Measurements from ENCODE around the gene NUMA1. TPM values are rescaled to one million over a fixed set of nuclear protein-coding genes. Genes with fewer than 3 reads are reported as not detected.

NUMA1 gene
- total RNA-seq, 2 donors from 2014 or later: 181 to 216 TPM

GRCh38 chr11:72013765-72014711 lies 66.3 kb downstream of the NUMA1 start:
- ATAC-seq (no peak), DNase-seq (ENCODE audit: low spot score) (peak; percentile 47)
- H3K27me3 Mint-ChIP-seq: no peaks in the 10 kb centered on the region
- H3K4me1 Mint-ChIP-seq (ENCODE audit: low read depth in 2 of 2): peaks cover 0 to 25% of the 10 kb centered on the region in 2 donors
- H3K9me3 Mint-ChIP-seq: no peaks in the 10 kb centered on the region
- no peak overlapping the region for H3K4me3 Mint-ChIP-seq
- H3K27ac Mint-ChIP-seq: peak overlapping the region in 1 of 2 donors; percentile 31
- H3K36me3 Mint-ChIP-seq: peaks cover 19% of the 10 kb centered on the region

GRCh38 chr11:72012897-72013721 lies 67.2 kb downstream of the NUMA1 start:
- no peak for DNase-seq (ENCODE audit: low spot score)
- ATAC-seq: no peak
- H3K27me3 Mint-ChIP-seq: no peaks in the 10 kb centered on the region

DNA sequence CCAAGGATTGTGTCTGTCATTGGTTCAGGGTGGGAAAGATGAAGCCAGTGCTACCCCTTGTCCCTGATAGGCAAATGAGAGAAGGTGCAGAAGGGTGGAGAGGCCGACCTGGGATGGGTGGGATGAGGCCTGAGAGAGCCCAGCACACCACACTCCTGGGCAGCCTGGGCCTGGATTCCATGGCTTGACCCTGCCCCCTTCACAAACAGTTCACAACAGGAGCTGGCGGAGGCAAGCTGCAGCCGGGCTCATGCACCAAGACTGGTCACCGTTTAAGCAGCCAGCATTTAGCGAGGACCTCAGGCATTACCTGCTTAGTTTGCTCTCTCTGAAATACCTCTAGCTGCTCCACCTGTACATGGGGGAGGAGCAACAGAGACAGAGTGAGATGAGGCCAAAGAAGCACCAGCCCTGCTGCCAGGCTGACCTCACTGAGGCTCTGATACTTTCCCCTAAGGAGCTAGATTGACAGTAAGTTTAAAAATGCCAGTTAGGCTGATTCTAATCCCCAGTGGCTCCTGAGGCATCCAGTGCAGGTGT lies 68.2 kb downstream of the NUMA1 start:
- peaks cover 23% of the 10 kb centered on the region for H3K36me3 Mint-ChIP-seq
- DNase-seq (ENCODE audit: low spot score): no peak
- H3K4me1 Mint-ChIP-seq (ENCODE audit: low read depth in 2 of 2): peaks cover 0 to 24% of the 10 kb centered on the region in 2 donors
- no peak overlapping the region for H3K27ac Mint-ChIP-seq
- H3K4me3 Mint-ChIP-seq: no peak overlapping the region
- H3K9me3 Mint-ChIP-seq: no peaks in the 10 kb centered on the region
- no peak for ATAC-seq
- no peaks in the 10 kb centered on the region for H3K27me3 Mint-ChIP-seq

More at GRCh38 chr11:72012897-72013721, 67.2 kb downstream of the NUMA1 start:
- H3K36me3 Mint-ChIP-seq: peaks cover 24% of the 10 kb centered on the region
- no peak overlapping the region for H3K4me3 Mint-ChIP-seq
- H3K27ac Mint-ChIP-seq: peak overlapping the region in 1 of 2 donors; percentile 31
- no peaks in the 10 kb centered on the region for H3K9me3 Mint-ChIP-seq
- peaks cover 0 to 21% of the 10 kb centered on the region in 2 donors for H3K4me1 Mint-ChIP-seq (ENCODE audit: low read depth in 2 of 2)

DNA sequence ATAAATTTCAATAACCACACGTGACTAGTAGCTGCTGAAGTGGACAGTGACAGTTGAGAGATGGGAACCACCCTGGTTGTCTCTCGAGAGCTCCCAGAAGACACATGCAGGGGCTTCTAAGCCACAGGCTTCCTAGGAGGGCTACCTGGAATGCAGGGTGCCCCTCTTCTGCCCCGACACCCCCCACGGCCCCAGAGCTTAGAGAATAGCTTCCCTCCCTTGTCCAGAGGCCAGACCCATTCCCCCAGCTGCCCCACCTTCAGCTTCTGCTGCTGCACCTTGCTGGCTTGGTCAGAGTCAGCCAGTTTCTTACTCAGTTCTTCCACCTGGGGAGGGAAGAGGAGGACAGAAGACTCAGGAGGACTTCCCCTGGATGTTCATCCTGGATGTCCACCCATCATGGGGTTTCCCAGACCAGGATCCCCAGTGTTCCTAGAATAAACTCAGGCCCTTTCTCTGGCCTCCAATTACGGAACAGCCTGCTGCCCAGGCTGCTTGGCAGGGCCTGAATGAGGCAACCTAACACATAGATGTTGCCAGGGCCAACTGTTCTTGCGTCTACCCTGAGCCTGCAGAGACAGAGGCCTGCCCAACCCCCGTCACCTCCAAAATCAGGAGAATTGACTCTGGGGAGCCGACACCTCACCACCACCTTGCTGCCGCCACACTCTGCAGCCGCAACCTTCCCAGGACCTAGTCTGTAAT lies 69.7 kb downstream of the NUMA1 start:
- Mint-ChIP-seq H3K36me3 (peaks cover 20% of the 10 kb centered on the region), H3K4me1 (ENCODE audit: low read depth in 2 of 2) (peaks cover 0 to 28% of the 10 kb centered on the region in 2 donors), H3K9me3 (no peaks in the 10 kb centered on the region), H3K27me3 (no peaks in the 10 kb centered on the region), H3K4me3 (no peak overlapping the region), H3K27ac (peak overlapping the region in 1 of 2 donors; percentile 19)
- ATAC-seq (no peak), DNase-seq (ENCODE audit: low spot score) (no peak)

- H3K4me1 Mint-ChIP-seq (ENCODE audit: low read depth in 2 of 2): peaks cover 0 to 15% of the 10 kb centered on the region in 2 donors
- no peaks in the 10 kb centered on the region for H3K9me3 Mint-ChIP-seq
- DNase-seq (ENCODE audit: low spot score) (no peak), ATAC-seq (no peak)
- no peaks in the 10 kb centered on the region for H3K27me3 Mint-ChIP-seq
- H3K36me3 Mint-ChIP-seq: peaks cover 6% of the 10 kb centered on the region
- no peak overlapping the region for H3K27ac Mint-ChIP-seq
- no peak overlapping the region for H3K4me3 Mint-ChIP-seq
Measured at GRCh38 chr11:72009156-72009555, 71.2 kb downstream of the NUMA1 start.

GRCh38 chr11:72008728-72009127 lies 71.6 kb downstream of the NUMA1 start:
- Mint-ChIP-seq H3K4me1 (ENCODE audit: low read depth in 2 of 2) (peaks cover 0 to 15% of the 10 kb centered on the region in 2 donors), H3K27ac (peak overlapping the region in 1 of 2 donors; percentile 44), H3K4me3 (no peak overlapping the region), H3K27me3 (no peaks in the 10 kb centered on the region), H3K36me3 (peaks cover 6% of the 10 kb centered on the region), H3K9me3 (no peaks in the 10 kb centered on the region)
- ATAC-seq: no peak
- DNase-seq (ENCODE audit: low spot score): no peak

- H3K36me3 Mint-ChIP-seq: peaks cover 6% of the 10 kb centered on the region
- peak overlapping the region in 1 of 2 donors; percentile 74 for H3K27ac Mint-ChIP-seq
- H3K4me3 Mint-ChIP-seq: no peak overlapping the region
- ATAC-seq (no peak), DNase-seq (ENCODE audit: low spot score) (no peak)
- H3K27me3 Mint-ChIP-seq: no peaks in the 10 kb centered on the region
- H3K4me1 Mint-ChIP-seq (ENCODE audit: low read depth in 2 of 2): peaks cover 0 to 11% of the 10 kb centered on the region in 2 donors
- no peaks in the 10 kb centered on the region for H3K9me3 Mint-ChIP-seq
Measured at GRCh38 chr11:72007587-72007986, 72.8 kb downstream of the NUMA1 start.

DNA sequence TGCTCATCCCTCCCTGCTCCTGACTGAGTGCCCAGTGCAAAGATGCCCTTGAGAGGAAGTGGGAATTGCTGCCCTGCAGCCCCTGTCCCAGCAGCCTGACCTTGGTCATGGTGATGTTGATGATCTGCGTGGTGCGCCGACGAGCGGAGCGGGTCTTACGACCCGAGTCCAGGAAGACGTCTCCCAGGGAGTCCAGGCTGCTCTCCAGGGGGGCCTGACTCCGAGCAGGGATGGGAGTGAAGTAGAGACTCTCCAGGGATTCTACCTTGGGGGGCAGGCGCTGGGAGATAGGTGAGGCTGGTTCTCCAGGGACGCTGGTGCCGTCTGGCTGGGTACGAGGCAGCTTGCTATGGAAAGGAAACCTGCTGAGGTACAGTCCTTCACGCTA lies 73.3 kb downstream of the NUMA1 start:
- Mint-ChIP-seq H3K27ac (peak overlapping the region in 1 of 2 donors; percentile 74), H3K4me1 (ENCODE audit: low read depth in 2 of 2) (peaks cover 3 to 16% of the 10 kb centered on the region in 2 donors), H3K36me3 (peaks cover 11% of the 10 kb centered on the region)

DNA sequence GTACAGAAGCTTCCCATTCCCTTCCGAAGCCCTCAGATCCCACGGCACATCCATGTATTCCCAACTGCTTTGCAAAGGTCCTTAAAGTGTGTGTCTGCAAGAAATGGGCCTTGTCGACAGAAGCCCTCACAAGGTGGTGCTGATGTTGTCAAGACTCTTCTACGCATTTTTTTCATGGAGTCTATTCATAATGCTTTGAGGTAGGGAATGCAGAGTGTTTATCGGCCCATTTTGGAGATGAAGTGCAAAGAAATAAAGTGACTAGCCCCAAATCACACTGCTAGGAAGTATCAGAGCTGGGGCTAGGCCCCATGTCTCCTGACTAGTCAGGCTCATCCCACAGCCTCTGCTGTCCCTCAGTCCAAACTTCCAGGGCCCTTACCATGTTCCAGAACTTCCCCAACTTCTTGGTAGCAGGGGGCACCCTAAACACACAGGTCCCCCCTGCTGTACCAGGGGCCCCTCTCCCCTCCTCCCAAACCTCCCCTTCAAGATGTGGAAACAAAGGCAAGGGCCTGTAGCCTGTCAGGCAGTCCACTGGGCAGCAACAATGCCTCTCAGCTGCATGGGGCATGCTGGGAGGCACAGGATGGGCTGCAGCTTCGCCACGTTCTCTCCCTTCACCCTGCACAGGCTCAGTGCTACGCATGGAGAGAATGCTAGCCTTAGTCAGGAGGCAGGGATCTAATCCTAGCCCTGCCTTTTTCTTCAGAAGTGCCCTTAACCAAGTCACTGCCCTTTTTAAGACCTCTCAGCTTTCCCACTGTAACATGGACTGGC lies 73.8 kb downstream of the NUMA1 start:
- no peak for DNase-seq (ENCODE audit: low spot score)
- no peak for ATAC-seq
- Mint-ChIP-seq H3K27me3 (no peaks in the 10 kb centered on the region), H3K4me3 (no peak overlapping the region), H3K4me1 (ENCODE audit: low read depth in 2 of 2) (peaks cover 8 to 20% of the 10 kb centered on the region in 2 donors), H3K36me3 (peaks cover 15% of the 10 kb centered on the region), H3K9me3 (no peaks in the 10 kb centered on the region), H3K27ac (peak overlapping the region in 1 of 2 donors; percentile 74)

More for the DNA sequence above, 73.3 kb downstream of the NUMA1 start:
- no peak for DNase-seq (ENCODE audit: low spot score)
- Mint-ChIP-seq H3K4me3 (no peak overlapping the region), H3K9me3 (no peaks in the 10 kb centered on the region), H3K27me3 (no peaks in the 10 kb centered on the region)
- no peak for ATAC-seq

GRCh38 chr11:72005347-72006260 lies 74.7 kb downstream of the NUMA1 start:
- H3K4me3 Mint-ChIP-seq: no peak overlapping the region
- no peak for ATAC-seq
- H3K27me3 Mint-ChIP-seq: no peaks in the 10 kb centered on the region
- no peak overlapping the region for H3K27ac Mint-ChIP-seq
- peaks cover 8 to 22% of the 10 kb centered on the region in 2 donors for H3K4me1 Mint-ChIP-seq (ENCODE audit: low read depth in 2 of 2)
- H3K36me3 Mint-ChIP-seq: peaks cover 15% of the 10 kb centered on the region
- H3K9me3 Mint-ChIP-seq: no peaks in the 10 kb centered on the region
- DNase-seq (ENCODE audit: low spot score): no peak

- no peak overlapping the region for H3K27ac Mint-ChIP-seq
- no peak overlapping the region for H3K4me3 Mint-ChIP-seq
- no peaks in the 10 kb centered on the region for H3K9me3 Mint-ChIP-seq
- no peaks in the 10 kb centered on the region for H3K27me3 Mint-ChIP-seq
- no peak for ATAC-seq
- peaks cover 8 to 25% of the 10 kb centered on the region in 2 donors for H3K4me1 Mint-ChIP-seq (ENCODE audit: low read depth in 2 of 2)
- no peak for DNase-seq (ENCODE audit: low spot score)
- H3K36me3 Mint-ChIP-seq: peaks cover 15% of the 10 kb centered on the region
Measured at GRCh38 chr11:72004515-72005346, 75.6 kb downstream of the NUMA1 start.

Data from natural killer cell treated with Interleukin-12 subunit alpha and Interleukin-12 subunit beta and Interleukin-15 and Interleukin-18, amount 100 ng/mL, for 72 hours (primary cell).